ENCODE measurements around the gene PSMC3.

PSMC3 gene

DNA sequence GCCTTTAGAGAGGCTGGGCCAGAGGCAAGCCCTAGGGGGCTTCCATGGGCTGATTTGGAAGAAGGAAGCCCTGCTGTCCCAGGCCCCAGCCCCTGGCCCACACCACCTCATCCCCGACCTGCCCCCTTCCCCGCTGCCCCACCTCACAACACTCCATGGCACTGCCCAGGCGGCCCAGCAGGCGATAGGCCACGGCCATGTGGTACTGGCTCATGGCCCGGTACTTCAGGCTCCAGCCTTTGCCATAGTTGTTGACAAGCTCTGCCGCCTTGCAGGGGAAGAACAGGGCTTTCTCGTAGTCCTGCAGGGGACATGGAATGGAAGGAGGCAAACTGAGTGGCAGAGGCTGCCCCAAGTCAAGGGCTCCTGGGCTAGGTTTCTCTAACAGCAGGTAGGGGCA, 16.3 kb upstream of the PSMC3 start:
- DNase-seq, result no peak

DNA sequence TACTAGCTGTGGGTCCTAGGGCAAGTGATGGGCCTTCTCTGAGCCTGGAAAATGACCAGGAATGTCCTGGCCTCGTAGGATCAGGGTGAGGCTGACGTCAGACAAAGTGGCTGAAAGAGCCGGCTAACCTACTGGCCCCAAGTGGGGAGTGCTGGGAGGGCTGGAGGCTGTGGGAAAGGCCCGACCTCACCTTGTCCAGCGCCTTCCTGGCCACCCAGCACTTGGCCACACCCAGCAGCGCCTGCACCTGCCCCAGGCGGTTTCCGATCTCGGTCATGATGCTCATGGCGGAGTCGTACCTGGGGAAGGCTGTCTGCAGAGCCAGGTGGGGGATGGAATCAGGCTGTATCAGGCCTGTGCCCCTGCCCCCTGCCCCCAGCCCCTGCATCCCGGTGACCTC, 15.2 kb upstream of the PSMC3 start:
- DNase-seq, result no peak

GRCh38 chr11:47440054-47440476, 13.8 kb upstream of the PSMC3 start:
- no peak for DNase-seq

GRCh38 chr11:47438721-47439120, 12.5 kb upstream of the PSMC3 start:
- no peak for DNase-seq

GRCh38 chr11:47437746-47438418, 11.6 kb upstream of the PSMC3 start:
- DNase-seq, result no peak

GRCh38 chr11:47437218-47437745, 11.0 kb upstream of the PSMC3 start:
- no peak for DNase-seq

DNA sequence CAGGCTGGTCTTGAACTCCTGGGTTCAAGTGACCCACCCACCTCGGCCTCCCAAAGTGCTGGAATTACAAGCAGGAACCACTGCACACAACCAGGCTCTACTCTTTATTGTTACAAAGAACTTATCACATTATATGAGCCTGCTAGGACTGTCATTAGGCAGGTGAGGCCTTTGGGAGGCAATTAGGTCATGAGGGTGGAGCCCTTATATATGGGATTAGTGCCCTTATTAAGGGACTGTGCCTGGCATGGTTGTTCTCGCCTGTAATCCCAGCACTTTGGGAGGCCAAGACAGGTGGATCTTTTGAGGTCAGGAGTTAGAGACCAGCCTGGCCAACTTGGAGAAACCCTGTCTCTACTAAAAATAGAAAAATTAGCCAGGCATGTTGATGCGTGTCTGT, 10.5 kb upstream of the PSMC3 start:
- no peak for DNase-seq

GRCh38 chr11:47435687-47436086, 9.4 kb upstream of the PSMC3 start:
- DNase-seq, result no peak

DNA sequence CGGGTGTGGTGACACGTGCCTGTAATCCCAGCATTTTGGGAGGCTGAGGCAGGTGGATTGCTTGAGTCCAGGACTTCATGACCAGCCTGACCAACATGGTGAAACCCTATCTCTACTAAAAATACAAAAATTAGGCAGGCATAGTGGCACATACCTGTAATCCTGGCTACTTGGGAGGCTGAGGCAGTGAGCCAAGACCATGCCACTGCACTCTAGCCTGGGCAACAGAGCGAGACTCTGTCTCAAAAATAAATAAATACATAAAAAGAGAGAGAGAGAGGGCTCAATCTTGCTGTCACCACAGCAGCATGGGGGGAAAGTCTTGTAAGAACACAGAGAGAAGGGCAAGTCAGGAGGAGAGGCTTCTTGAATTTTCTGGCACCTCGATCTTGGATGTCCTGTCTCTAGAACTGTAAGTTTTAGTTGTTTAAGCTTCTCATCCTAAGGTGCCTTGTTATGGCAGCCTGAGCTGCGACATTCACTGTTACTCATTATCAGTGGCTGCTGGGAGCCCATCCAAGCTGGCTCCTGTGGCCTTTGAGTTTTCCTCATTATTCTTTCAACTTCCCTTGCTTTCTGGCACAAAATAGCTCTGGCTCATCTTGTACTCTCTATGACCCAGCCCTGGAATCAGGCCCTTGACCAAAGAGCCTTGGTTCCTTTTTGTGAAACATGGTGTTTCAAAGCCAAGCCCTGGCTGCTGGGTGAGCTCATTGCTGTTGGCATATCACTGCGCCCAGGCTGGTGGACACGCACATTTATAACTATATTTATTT, 8.0 kb upstream of the PSMC3 start:
- no peak for DNase-seq

DNA sequence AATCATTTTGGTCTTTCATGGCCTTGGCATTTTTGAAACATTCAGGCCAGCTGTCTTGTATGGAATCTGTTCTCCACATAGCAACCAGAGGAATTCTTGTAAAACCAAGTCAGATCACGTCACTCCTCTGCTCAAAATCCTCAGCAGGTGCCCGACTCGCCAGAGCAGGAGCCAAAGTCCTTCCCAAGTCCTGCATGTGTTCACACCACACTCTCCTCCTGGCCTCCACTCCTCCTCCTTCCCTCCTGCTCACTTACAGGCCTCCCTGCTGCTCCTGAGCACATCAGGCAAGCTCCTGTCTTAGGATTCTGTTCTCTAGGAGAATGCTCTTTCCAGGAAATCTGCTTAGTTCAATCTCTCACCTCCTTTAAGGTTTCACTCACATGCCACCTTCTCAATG, 6.9 kb upstream of the PSMC3 start:
- no peak for DNase-seq

GRCh38 chr11:47431356-47432083, 5.3 kb upstream of the PSMC3 start:
- no peak for DNase-seq

DNA sequence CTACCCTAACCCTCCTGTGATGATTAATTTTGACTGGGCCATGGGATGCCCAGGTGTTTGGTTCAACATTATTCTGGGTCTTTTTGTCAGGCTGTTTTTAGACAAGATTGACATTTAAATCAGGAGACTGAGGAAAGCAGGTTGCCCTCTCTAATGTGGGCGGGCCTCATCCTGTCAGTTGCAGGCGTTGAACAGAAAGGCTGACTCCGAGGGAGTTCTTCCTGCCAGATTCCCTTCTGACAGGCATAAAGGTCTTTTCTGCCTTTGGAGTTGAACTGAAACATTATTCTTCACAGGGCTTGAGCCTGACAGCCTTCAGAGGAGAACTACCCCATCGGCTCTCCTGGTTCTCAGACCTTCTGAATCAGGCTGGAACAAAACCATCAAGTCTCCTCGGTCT, 4.3 kb upstream of the PSMC3 start:
- DNase-seq, result no peak

- no peak for DNase-seq
Observed at GRCh38 chr11:47425611-47426010, 628 bp downstream of the PSMC3 start.

GRCh38 chr11:47418454-47419259, 7.6 kb downstream of the PSMC3 start:
- no peak for DNase-seq

- DNase-seq, result no peak
Observed at GRCh38 chr11:47417712-47418111, 8.5 kb downstream of the PSMC3 start.

DNA sequence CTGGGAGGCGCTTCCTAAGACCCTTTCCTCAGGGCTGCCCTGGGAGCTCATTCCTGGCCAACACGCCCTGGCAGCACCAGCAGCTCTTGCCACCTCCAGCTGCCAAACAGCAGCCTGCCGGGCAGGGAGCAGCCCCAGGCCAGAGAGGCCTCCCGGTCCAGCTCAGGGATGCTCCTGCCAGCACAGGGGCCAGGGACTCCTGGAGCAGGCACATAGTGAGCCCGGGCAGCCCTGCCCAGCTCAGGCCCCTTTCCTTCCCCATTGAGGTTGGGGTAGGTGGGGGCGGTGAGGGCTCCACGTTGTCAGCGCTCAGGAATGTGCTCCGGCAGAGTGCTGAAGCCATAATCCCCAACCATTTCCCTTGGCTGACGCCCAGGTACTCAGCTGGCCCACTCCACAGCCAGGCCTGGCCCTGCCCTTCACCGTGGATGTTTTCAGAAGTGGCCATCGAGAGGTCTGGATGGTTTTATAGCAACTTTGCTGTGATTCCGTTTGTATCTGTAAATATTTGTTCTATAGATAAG, 10.2 kb downstream of the PSMC3 start:
- DNase-seq, result no peak

DNA sequence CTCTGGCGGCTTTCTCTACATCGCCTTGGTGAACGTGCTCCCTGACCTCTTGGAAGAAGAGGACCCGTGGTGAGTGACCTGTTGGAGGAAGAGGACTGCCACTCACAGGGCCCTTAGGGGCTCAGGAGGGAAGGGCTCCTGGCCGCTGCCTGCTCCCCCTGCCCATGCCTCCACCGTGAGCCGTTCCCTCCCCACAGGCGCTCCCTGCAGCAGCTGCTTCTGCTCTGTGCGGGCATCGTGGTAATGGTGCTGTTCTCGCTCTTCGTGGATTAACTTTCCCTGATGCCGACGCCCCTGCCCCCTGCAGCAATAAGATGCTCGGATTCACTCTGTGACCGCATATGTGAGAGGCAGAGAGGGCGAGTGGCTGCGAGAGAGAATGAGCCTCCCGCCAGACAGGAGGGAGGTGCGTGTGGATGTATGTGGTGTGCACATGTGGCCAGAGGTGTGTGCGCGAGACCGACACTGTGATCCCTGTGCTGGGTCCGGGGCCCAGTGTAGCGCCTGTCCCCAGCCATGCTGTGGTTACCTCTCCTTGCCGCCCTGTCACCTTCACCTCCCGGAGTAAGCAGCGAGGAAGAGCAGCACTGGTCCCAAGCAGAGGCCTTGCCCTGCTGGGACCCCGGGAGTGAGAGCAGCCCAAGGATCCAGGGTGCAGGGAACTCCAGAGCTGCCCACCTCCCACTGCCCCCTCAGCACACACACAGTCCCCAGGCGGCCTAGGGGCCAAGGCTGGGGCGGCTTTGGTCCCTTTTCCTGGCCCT, 11.0 kb downstream of the PSMC3 start:
- no peak for DNase-seq

- no peak for DNase-seq
Observed at GRCh38 chr11:47414685-47415070, 11.6 kb downstream of the PSMC3 start.

DNA sequence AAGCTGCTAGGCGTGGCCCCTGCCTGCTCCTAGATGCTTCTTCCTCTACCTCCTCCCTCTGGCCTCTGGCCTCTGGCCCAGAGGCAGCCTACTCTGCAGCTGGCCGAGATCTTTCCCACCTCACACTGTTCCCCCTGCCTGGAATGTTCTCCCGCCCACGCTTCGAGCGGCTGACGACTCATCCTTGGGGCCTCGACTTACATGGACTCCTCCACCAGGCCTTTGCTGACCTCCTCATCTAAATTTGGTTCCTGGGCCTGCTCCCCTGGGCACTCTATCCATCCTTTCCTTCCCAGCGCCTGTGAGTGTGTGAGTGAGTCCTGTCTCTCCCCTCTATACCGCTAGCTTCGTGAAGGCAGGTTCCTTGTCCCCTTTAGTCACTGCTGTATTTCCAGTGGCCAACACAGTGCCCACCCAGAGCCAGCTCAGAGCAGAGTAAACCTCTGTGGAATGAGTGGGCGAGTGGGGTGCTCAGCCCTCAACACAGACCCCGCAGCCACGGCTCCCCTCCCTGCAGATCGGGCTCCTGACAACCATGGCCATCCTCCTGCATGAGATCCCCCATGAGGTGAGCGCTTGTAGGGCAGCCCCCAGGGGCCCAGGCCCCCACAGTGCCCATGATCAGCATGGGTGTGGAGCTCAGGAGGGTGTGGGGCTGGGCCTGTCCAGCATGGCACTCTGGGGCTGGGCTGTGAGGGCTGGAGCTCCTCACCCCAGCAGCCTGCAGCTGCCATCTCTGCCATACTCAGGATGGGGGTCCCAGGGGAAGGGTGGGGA, 12.1 kb downstream of the PSMC3 start:
- DNase-seq, result no peak

- DNase-seq, result no peak
Observed at GRCh38 chr11:47413351-47413750, 12.9 kb downstream of the PSMC3 start.

Data from NCI-H2081 treated with DMSO at 0.1 percent for 48 hours (cell line).